ENCODE results near the gene RHBDD3.
"Not testable (repeated sequence)": the region's sequence is repeated elsewhere in the genome, so short reads cannot be mapped to it uniquely, and the experiment has no call there.

RHBDD3 gene

GRCh38 chr22:29259253-29259899 lies 8.4 kb downstream of the RHBDD3 start:
- Mint-ChIP-seq H3K4me1 (no peaks in the 10 kb centered on the region), H3K27ac (ENCODE audit: low read depth) (no peak overlapping the region), H3K27me3 (no peaks in the 10 kb centered on the region), H3K9me3 (no peaks in the 10 kb centered on the region), H3K4me3 (no peak overlapping the region), H3K36me3 (ENCODE audit: insufficient read depth) (peaks cover 5% of the 10 kb centered on the region)
- DNase-seq (ENCODE audit: low spot score in 2 of 2) (no peak), ATAC-seq (replicated peaks; ENCODE audit: extremely low read depth, poor library complexity, severe bottlenecking) (no peak)

- ATAC-seq (replicated peaks; ENCODE audit: extremely low read depth, poor library complexity, severe bottlenecking), result no peak
- no peak overlapping the region for H3K27ac Mint-ChIP-seq (ENCODE audit: low read depth)
Observed at GRCh38 chr22:29258407-29259252, 9.2 kb downstream of the RHBDD3 start.

GRCh38 chr22:29257751-29258181 lies 10.0 kb downstream of the RHBDD3 start:
- DNase-seq (ENCODE audit: low spot score in 2 of 2) (no peak), ATAC-seq (replicated peaks; ENCODE audit: extremely low read depth, poor library complexity, severe bottlenecking) (no peak)
- Mint-ChIP-seq H3K36me3 (ENCODE audit: insufficient read depth) (peaks cover 4% of the 10 kb centered on the region), H3K9me3 (no peaks in the 10 kb centered on the region), H3K27ac (ENCODE audit: low read depth) (no peak overlapping the region), H3K27me3 (no peaks in the 10 kb centered on the region), H3K4me3 (no peak overlapping the region), H3K4me1 (no peaks in the 10 kb centered on the region)

More at GRCh38 chr22:29258407-29259252, 9.2 kb downstream of the RHBDD3 start:
- H3K4me3 Mint-ChIP-seq, result no peak overlapping the region
- H3K4me1 Mint-ChIP-seq, result no peaks in the 10 kb centered on the region
- H3K36me3 Mint-ChIP-seq (ENCODE audit: insufficient read depth), result peaks cover 7% of the 10 kb centered on the region
- H3K27me3 Mint-ChIP-seq, result no peaks in the 10 kb centered on the region
- no peaks in the 10 kb centered on the region for H3K9me3 Mint-ChIP-seq
- DNase-seq (ENCODE audit: low spot score in 2 of 2), result no peak

- Mint-ChIP-seq H3K9me3 (no peaks in the 10 kb centered on the region), H3K27ac (ENCODE audit: low read depth) (no peak overlapping the region), H3K36me3 (ENCODE audit: insufficient read depth) (peaks cover 4% of the 10 kb centered on the region), H3K4me1 (no peaks in the 10 kb centered on the region), H3K27me3 (no peaks in the 10 kb centered on the region), H3K4me3 (no peak overlapping the region)
- no peak for ATAC-seq (replicated peaks; ENCODE audit: extremely low read depth, poor library complexity, severe bottlenecking)
- no peak for DNase-seq (ENCODE audit: low spot score in 2 of 2)
Observed at GRCh38 chr22:29256606-29257325, 11.0 kb downstream of the RHBDD3 start.

GRCh38 chr22:29255064-29255621 lies 12.6 kb downstream of the RHBDD3 start:
- H3K9me3 Mint-ChIP-seq, result no peaks in the 10 kb centered on the region
- H3K4me1 Mint-ChIP-seq, result no peaks in the 10 kb centered on the region
- H3K36me3 Mint-ChIP-seq (ENCODE audit: insufficient read depth), result peaks cover 4% of the 10 kb centered on the region
- no peak overlapping the region for H3K27ac Mint-ChIP-seq (ENCODE audit: low read depth)
- H3K4me3 Mint-ChIP-seq, result no peak overlapping the region
- no peaks in the 10 kb centered on the region for H3K27me3 Mint-ChIP-seq
- no peak for ATAC-seq (replicated peaks; ENCODE audit: extremely low read depth, poor library complexity, severe bottlenecking)
- no peak for DNase-seq (ENCODE audit: low spot score in 2 of 2)

- DNase-seq (ENCODE audit: low spot score in 2 of 2), result no peak
- Mint-ChIP-seq H3K4me3 (no peak overlapping the region), H3K36me3 (ENCODE audit: insufficient read depth) (peaks cover 2% of the 10 kb centered on the region), H3K4me1 (no peaks in the 10 kb centered on the region), H3K9me3 (no peaks in the 10 kb centered on the region), H3K27me3 (no peaks in the 10 kb centered on the region), H3K27ac (ENCODE audit: low read depth) (no peak overlapping the region)
- no peak for ATAC-seq (replicated peaks; ENCODE audit: extremely low read depth, poor library complexity, severe bottlenecking)
Observed at GRCh38 chr22:29254286-29254660, 13.5 kb downstream of the RHBDD3 start.

- no peak for DNase-seq (ENCODE audit: low spot score in 2 of 2)
- Mint-ChIP-seq H3K27ac (ENCODE audit: low read depth) (no peak overlapping the region), H3K4me3 (no peak overlapping the region), H3K9me3 (no peaks in the 10 kb centered on the region), H3K4me1 (no peaks in the 10 kb centered on the region), H3K27me3 (no peaks in the 10 kb centered on the region), H3K36me3 (ENCODE audit: insufficient read depth) (peaks cover 2% of the 10 kb centered on the region)
- ATAC-seq (replicated peaks; ENCODE audit: extremely low read depth, poor library complexity, severe bottlenecking), result no peak
Observed at GRCh38 chr22:29253561-29254285, 14.1 kb downstream of the RHBDD3 start.

- DNase-seq (ENCODE audit: low spot score in 2 of 2) (no peak), ATAC-seq (replicated peaks; ENCODE audit: extremely low read depth, poor library complexity, severe bottlenecking) (no peak)
- no peaks in the 10 kb centered on the region for H3K27me3 Mint-ChIP-seq
- H3K27ac Mint-ChIP-seq (ENCODE audit: low read depth), result no peak overlapping the region
- no peaks in the 10 kb centered on the region for H3K9me3 Mint-ChIP-seq
- no peak overlapping the region for H3K4me3 Mint-ChIP-seq
- no peaks in the 10 kb centered on the region for H3K4me1 Mint-ChIP-seq
- H3K36me3 Mint-ChIP-seq (ENCODE audit: insufficient read depth), result peaks cover 2% of the 10 kb centered on the region
Observed at GRCh38 chr22:29251981-29252911, 15.5 kb downstream of the RHBDD3 start.

GRCh38 chr22:29251265-29251664 lies 16.5 kb downstream of the RHBDD3 start:
- DNase-seq (ENCODE audit: low spot score in 2 of 2), result no peak
- H3K36me3 Mint-ChIP-seq (ENCODE audit: insufficient read depth), result peaks cover 2% of the 10 kb centered on the region
- H3K4me3 Mint-ChIP-seq, result no peak overlapping the region
- no peaks in the 10 kb centered on the region for H3K9me3 Mint-ChIP-seq
- H3K4me1 Mint-ChIP-seq, result no peaks in the 10 kb centered on the region
- no peak overlapping the region for H3K27ac Mint-ChIP-seq (ENCODE audit: low read depth)
- no peak for ATAC-seq (replicated peaks; ENCODE audit: extremely low read depth, poor library complexity, severe bottlenecking)
- H3K27me3 Mint-ChIP-seq, result no peaks in the 10 kb centered on the region

- not testable (repeated sequence) for H3K27ac Mint-ChIP-seq (ENCODE audit: low read depth); ATAC-seq (replicated peaks; ENCODE audit: extremely low read depth, poor library complexity, severe bottlenecking); H3K4me3 Mint-ChIP-seq; H3K36me3 Mint-ChIP-seq (ENCODE audit: insufficient read depth); H3K4me1 Mint-ChIP-seq; DNase-seq (ENCODE audit: low spot score in 2 of 2); H3K9me3 Mint-ChIP-seq
- peaks cover 19% of the 10 kb centered on the region for H3K27me3 Mint-ChIP-seq
Observed at GRCh38 chr22:29247891-29248290, 19.9 kb downstream of the RHBDD3 start.

- Mint-ChIP-seq H3K27me3 (peaks cover 19% of the 10 kb centered on the region), H3K36me3 (ENCODE audit: insufficient read depth) (no peaks in the 10 kb centered on the region), H3K27ac (ENCODE audit: low read depth) (no peak overlapping the region), H3K9me3 (no peaks in the 10 kb centered on the region), H3K4me1 (peaks cover 5% of the 10 kb centered on the region), H3K4me3 (no peak overlapping the region)
- peak; percentile 55 to 57 for DNase-seq (ENCODE audit: low spot score in 2 of 2)
- ATAC-seq (replicated peaks; ENCODE audit: extremely low read depth, poor library complexity, severe bottlenecking), result no peak
Observed at GRCh38 chr22:29245626-29246385, 22.0 kb downstream of the RHBDD3 start.
